HL-60 (cell line): ENCODE data around the gene LHX5.

Source experiments
- DNase-seq, 2 experiments: peaks; one replicate each; pipeline ENCODE4 v3.0.0-alpha.2; 2010 to 2020; ENCODE audit warnings: low read depth in 1 of 2, low spot score in 1 of 2
- H3K27ac ChIP-seq: fragments of 250-450 bp; sonication (Bioruptor Pico); replicated peaks from 2 replicates; pipeline ENCODE4 v1.5.1; 2020; ENCODE audit warnings: mild to moderate bottlenecking, moderate library complexity
- H3K27me3 ChIP-seq: fragments of 250-450 bp; sonication (Bioruptor Pico); 2 replicates; pipeline ENCODE4 v1.5.1; 2021; ENCODE audit warnings: mild to moderate bottlenecking, moderate library complexity; ENCODE audit not compliant: insufficient read depth, poor library complexity, severe bottlenecking
- H3K4me3 ChIP-seq: replicated peaks from 2 replicates; pipeline ENCODE4 v1.5.1; 2011; ENCODE audit warnings: mild to moderate bottlenecking, control low read depth, low read length; ENCODE audit not compliant: insufficient read depth
- GABPA ChIP-seq: IDR thresholded peaks from 2 replicates; pipeline ENCODE4 v1.6.1; 2012; ENCODE audit warnings: low read depth
- POLR2AphosphoS5 ChIP-seq: IDR thresholded peaks from 2 replicates; pipeline ENCODE4 v1.6.1; 2012; ENCODE audit warnings: low read depth
- SPI1 ChIP-seq: IDR thresholded peaks from 2 replicates; pipeline ENCODE4 v1.6.1; 2012; ENCODE audit warnings: low read depth, mild to moderate bottlenecking, borderline replicate concordance
- TF ChIP-seq, protein P1 (sequence below): IDR thresholded peaks from 2 replicates; pipeline ENCODE4 v1.6.1; 2012; ENCODE audit warnings: low read depth; ENCODE audit not compliant: insufficient replicate concordance
- TF ChIP-seq, protein P2 (sequence below): IDR thresholded peaks from one replicate; pipeline ENCODE4 v1.5.1; 2011; ENCODE audit warnings: low read length, control low read depth, inconsistent platforms; ENCODE audit not compliant: insufficient read depth

LHX5 gene

GRCh38 chr12:113505941-113506340 is 34.3 kb upstream of the LHX5 start:
- H3K27me3 ChIP-seq, result peaks cover 3% of the 10 kb centered on the region

GRCh38 chr12:113504917-113505316 is 33.2 kb upstream of the LHX5 start:
- TF ChIP-seq GABPA, result no peak
- TF ChIP-seq, protein P1, sequence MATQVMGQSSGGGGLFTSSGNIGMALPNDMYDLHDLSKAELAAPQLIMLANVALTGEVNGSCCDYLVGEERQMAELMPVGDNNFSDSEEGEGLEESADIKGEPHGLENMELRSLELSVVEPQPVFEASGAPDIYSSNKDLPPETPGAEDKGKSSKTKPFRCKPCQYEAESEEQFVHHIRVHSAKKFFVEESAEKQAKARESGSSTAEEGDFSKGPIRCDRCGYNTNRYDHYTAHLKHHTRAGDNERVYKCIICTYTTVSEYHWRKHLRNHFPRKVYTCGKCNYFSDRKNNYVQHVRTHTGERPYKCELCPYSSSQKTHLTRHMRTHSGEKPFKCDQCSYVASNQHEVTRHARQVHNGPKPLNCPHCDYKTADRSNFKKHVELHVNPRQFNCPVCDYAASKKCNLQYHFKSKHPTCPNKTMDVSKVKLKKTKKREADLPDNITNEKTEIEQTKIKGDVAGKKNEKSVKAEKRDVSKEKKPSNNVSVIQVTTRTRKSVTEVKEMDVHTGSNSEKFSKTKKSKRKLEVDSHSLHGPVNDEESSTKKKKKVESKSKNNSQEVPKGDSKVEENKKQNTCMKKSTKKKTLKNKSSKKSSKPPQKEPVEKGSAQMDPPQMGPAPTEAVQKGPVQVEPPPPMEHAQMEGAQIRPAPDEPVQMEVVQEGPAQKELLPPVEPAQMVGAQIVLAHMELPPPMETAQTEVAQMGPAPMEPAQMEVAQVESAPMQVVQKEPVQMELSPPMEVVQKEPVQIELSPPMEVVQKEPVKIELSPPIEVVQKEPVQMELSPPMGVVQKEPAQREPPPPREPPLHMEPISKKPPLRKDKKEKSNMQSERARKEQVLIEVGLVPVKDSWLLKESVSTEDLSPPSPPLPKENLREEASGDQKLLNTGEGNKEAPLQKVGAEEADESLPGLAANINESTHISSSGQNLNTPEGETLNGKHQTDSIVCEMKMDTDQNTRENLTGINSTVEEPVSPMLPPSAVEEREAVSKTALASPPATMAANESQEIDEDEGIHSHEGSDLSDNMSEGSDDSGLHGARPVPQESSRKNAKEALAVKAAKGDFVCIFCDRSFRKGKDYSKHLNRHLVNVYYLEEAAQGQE, result no peak
- TF ChIP-seq SPI1, result no peak
- TF ChIP-seq, protein P2, sequence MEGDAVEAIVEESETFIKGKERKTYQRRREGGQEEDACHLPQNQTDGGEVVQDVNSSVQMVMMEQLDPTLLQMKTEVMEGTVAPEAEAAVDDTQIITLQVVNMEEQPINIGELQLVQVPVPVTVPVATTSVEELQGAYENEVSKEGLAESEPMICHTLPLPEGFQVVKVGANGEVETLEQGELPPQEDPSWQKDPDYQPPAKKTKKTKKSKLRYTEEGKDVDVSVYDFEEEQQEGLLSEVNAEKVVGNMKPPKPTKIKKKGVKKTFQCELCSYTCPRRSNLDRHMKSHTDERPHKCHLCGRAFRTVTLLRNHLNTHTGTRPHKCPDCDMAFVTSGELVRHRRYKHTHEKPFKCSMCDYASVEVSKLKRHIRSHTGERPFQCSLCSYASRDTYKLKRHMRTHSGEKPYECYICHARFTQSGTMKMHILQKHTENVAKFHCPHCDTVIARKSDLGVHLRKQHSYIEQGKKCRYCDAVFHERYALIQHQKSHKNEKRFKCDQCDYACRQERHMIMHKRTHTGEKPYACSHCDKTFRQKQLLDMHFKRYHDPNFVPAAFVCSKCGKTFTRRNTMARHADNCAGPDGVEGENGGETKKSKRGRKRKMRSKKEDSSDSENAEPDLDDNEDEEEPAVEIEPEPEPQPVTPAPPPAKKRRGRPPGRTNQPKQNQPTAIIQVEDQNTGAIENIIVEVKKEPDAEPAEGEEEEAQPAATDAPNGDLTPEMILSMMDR, result no peak
- no peak for TF ChIP-seq POLR2AphosphoS5
- Histone ChIP-seq H3K27ac (no peak overlapping the region), H3K4me3 (no peak overlapping the region), H3K27me3 (peaks cover 3% of the 10 kb centered on the region)
- no peak for DNase-seq

More at GRCh38 chr12:113505941-113506340, 34.3 kb upstream of the LHX5 start:
- TF ChIP-seq, protein P2, result no peak
- TF ChIP-seq SPI1, result no peak
- TF ChIP-seq GABPA, result no peak
- TF ChIP-seq, protein P1, result no peak
- TF ChIP-seq POLR2AphosphoS5, result no peak
- Histone ChIP-seq H3K27ac (no peak overlapping the region), H3K4me3 (no peak overlapping the region)
- DNase-seq, result no peak

GRCh38 chr12:113500782-113501311 is 29.2 kb upstream of the LHX5 start:
- no peak for DNase-seq
- Histone ChIP-seq H3K27ac (no peak overlapping the region), H3K27me3 (peaks cover 3% of the 10 kb centered on the region), H3K4me3 (no peak overlapping the region)
- TF ChIP-seq SPI1, result no peak
- TF ChIP-seq POLR2AphosphoS5, result no peak
- TF ChIP-seq, protein P1, result no peak
- TF ChIP-seq, protein P2, result no peak
- no peak for TF ChIP-seq GABPA
